ENCODE results near the gene MPPED1. TPM values are rescaled to one million over a fixed set of nuclear protein-coding genes. Genes with fewer than 3 reads are reported as not detected.

The MPPED1 gene
- total RNA-seq, 1 donor from 2014 or later = 1.7 TPM

GRCh38 chr22:43412808-43413795, 1.3 kb downstream of the MPPED1 start:
- Mint-ChIP-seq H3K4me1 (peaks cover 36% of the 10 kb centered on the region), H3K4me3 (peak overlapping the region; percentile 87), H3K27ac (ENCODE audit: unreplicated experiment) (no peak overlapping the region), H3K9me3 (no peaks in the 10 kb centered on the region), H3K36me3 (ENCODE audit: low read depth) (no peaks in the 10 kb centered on the region), H3K27me3 (ENCODE audit: low read depth) (peaks cover 86% of the 10 kb centered on the region)
- no peak for TF ChIP-seq CTCF (conservative IDR thresholded peaks at IDR 0.05)
- no peak for DNase-seq (ENCODE audit: low read depth, low spot score)

DNA sequence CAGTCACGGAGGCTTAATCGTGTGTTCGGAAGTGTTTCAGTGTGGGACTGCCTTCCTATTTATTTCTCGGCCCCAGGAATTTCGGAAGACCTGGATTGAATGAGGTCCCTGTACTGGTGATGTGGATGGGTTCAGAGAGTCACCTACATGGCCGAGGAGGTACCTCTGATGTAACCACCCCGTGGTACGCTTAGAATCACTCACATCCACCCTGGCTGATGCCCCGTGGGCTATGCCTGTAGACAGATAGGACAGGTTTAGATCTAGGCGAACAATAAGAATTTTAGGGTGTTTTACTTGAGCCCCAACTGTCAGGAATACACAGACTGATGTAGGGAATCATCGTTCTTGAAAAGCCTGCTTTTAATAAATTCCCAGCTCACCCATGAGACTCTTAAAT, 2.0 kb downstream of the MPPED1 start:
- DNase-seq (ENCODE audit: low read depth, low spot score) = no peak
- Mint-ChIP-seq H3K4me1 (peaks cover 36% of the 10 kb centered on the region), H3K27me3 (ENCODE audit: low read depth) (peaks cover 85% of the 10 kb centered on the region), H3K36me3 (ENCODE audit: low read depth) (no peaks in the 10 kb centered on the region), H3K27ac (ENCODE audit: unreplicated experiment) (no peak overlapping the region), H3K9me3 (no peaks in the 10 kb centered on the region), H3K4me3 (peak overlapping the region; percentile 87)
- TF ChIP-seq CTCF (conservative IDR thresholded peaks at IDR 0.05) = no peak

- Mint-ChIP-seq H3K4me1 (peaks cover 41% of the 10 kb centered on the region), H3K36me3 (ENCODE audit: low read depth) (no peaks in the 10 kb centered on the region), H3K4me3 (peak overlapping the region; percentile 48), H3K9me3 (no peaks in the 10 kb centered on the region), H3K27me3 (ENCODE audit: low read depth) (peaks cover 69% of the 10 kb centered on the region), H3K27ac (ENCODE audit: unreplicated experiment) (no peak overlapping the region)
- no peak for TF ChIP-seq CTCF (conservative IDR thresholded peaks at IDR 0.05)
- DNase-seq (ENCODE audit: low read depth, low spot score) = no peak
These were observed 3.9 kb downstream of the MPPED1 start for GRCh38 chr22:43415681-43416080.

DNA sequence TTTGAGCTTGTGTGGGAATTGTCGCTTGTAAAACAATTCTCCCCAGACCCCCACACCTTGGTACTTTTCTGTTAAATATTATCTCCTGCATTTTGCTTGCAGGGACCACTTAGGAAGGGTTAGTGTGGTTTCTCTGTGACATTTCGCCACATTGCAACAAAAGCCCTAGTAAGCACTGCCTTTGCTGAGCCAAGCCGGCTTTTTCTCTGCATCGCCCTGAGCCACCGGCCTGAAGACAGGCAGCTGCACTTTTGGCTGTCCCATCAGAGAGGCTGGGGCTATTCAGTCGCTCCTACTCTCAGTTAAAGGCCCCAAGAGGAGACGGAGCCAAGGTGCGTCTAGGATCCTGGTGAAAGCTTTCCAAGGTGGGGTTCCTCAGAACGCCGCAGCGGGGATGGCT, 5.7 kb downstream of the MPPED1 start:
- H3K27me3 Mint-ChIP-seq (ENCODE audit: low read depth) = peaks cover 61% of the 10 kb centered on the region
- no peaks in the 10 kb centered on the region for H3K9me3 Mint-ChIP-seq

More for the DNA sequence above, 5.7 kb downstream of the MPPED1 start:
- Mint-ChIP-seq H3K4me3 (no peak overlapping the region), H3K27ac (ENCODE audit: unreplicated experiment) (no peak overlapping the region), H3K36me3 (ENCODE audit: low read depth) (no peaks in the 10 kb centered on the region), H3K4me1 (peaks cover 39% of the 10 kb centered on the region)
- TF ChIP-seq CTCF (conservative IDR thresholded peaks at IDR 0.05) = no peak
- no peak for DNase-seq (ENCODE audit: low read depth, low spot score)
